ENCODE measurements around the gene SLCO4A1. TPM values are rescaled to one million over a fixed set of nuclear protein-coding genes. Genes with fewer than 3 reads are reported as not detected.

Gene SLCO4A1
- total RNA-seq, 1 experiment from 2014 or later: 161 TPM

- Histone ChIP-seq H3K9ac (ENCODE audit: low read length) (no peak overlapping the region), H3K9me3 (ENCODE audit: low read length) (no peaks in the 10 kb centered on the region), H3K79me2 (ENCODE audit: low read length) (peaks cover 99% of the 10 kb centered on the region), H3K4me1 (ENCODE audit: insufficient read depth, low read length) (peaks cover 42% of the 10 kb centered on the region), H4K20me1 (ENCODE audit: low read length) (peaks cover 86% of the 10 kb centered on the region), H3K36me3 (ENCODE audit: low read depth, low read length) (peaks cover 76% of the 10 kb centered on the region), H3K27ac (ENCODE audit: low read length) (peak overlapping the region; percentile 52), H2AFZ (ENCODE audit: low read length) (no peak overlapping the region), H3K27me3 (ENCODE audit: low read length) (no peaks in the 10 kb centered on the region), H3K4me3 (ENCODE audit: low read length) (0 out of 2 replicates have a peak overlapping the region, but pooled peaks have one; percentile 0), H3F3A (ENCODE audit: low read length, unreplicated experiment) (no peaks in the 10 kb centered on the region), H3K4me2 (ENCODE audit: low read length) (peak overlapping the region; percentile 47), H3K9me2 (replicated peaks; ENCODE audit: low read length) (no peaks in the 10 kb centered on the region)
- ATAC-seq: no peak
- no TSS peak for BruUV-seq (replicated peaks)
- DNase-seq: no peak
- ChIA-PET CTCF (no interaction called here), POLR2A (ENCODE audit: unreplicated experiment) (no interaction called here)
- intact Hi-C loops (cut with micrococcal nuclease): loop anchor here (5.0 kb wide), 2 partner anchors 34 to 141 kb away; no protein-coding TSS in a partner anchor
- TF ChIP-seq EZH2phosphoT487 (IDR thresholded peaks at IDR 0.05; ENCODE audit: borderline replicate concordance, low read length): no peak
- TF ChIP-seq EZH2 (IDR thresholded peaks at IDR 0.05; ENCODE audit: low read length, unreplicated experiment): no peak
- TF ChIP-seq, protein P1, sequence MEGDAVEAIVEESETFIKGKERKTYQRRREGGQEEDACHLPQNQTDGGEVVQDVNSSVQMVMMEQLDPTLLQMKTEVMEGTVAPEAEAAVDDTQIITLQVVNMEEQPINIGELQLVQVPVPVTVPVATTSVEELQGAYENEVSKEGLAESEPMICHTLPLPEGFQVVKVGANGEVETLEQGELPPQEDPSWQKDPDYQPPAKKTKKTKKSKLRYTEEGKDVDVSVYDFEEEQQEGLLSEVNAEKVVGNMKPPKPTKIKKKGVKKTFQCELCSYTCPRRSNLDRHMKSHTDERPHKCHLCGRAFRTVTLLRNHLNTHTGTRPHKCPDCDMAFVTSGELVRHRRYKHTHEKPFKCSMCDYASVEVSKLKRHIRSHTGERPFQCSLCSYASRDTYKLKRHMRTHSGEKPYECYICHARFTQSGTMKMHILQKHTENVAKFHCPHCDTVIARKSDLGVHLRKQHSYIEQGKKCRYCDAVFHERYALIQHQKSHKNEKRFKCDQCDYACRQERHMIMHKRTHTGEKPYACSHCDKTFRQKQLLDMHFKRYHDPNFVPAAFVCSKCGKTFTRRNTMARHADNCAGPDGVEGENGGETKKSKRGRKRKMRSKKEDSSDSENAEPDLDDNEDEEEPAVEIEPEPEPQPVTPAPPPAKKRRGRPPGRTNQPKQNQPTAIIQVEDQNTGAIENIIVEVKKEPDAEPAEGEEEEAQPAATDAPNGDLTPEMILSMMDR (conservative IDR thresholded peaks at IDR 0.05; ENCODE audit: low read depth, low read length): no peak
Observed at GRCh38 chr20:62651285-62652021, 9.2 kb downstream of the SLCO4A1 start.

DNA sequence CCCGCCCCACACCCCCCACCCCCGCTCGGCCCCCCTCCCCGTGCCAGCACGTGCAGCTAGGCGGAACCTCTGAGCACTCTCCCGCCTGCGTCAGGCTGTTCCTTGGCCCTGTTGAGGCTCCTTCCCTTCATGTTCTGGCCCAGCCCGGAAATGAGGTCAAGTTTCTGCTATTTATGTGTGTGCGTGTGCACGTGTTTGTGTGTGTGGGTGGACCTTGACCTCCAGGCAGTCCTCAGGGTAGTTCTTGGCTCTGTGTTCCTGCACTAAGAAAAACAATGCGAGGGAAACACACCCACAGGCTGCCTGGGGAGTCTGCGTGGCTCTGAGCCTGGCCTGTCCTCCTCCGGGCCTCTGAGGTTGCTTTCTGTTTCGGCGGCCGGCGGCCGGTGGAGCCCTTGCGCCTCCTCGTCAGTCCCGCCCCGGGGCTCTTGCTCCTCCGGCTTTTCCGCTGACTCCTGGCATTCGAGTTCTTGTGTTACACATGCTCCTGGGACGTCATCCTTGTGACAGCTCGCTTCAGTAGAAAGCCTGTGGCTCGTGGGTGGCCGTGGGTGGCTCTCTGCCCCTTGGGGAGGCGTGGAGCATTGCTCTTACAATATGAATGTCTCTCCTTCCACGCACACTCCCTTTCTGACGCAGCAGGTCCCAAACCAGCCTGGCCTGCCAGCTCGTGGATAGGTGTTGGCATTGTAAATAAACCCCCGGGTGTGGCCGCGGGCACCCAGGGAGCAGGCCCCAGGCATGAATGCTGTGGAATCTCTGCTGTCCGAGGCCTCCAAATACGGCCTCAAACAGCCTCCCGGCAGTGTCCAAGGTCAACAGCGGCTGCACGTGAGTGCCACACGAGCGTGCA is 10.0 kb downstream of the SLCO4A1 start:
- no peaks in the 10 kb centered on the region for H3K9me2 ChIP-seq (replicated peaks; ENCODE audit: low read length)
- H3K9ac ChIP-seq (ENCODE audit: low read length): peak overlapping the region; percentile 62
- intact Hi-C loops (cut with micrococcal nuclease): loop anchor here (5.0 kb wide), 2 partner anchors 35 to 140 kb away; no protein-coding TSS in a partner anchor
- 0 out of 2 replicates have a peak overlapping the region, but pooled peaks have one; percentile 4 for H2AFZ ChIP-seq (ENCODE audit: low read length)
- H3K4me1 ChIP-seq (ENCODE audit: insufficient read depth, low read length): peaks cover 34% of the 10 kb centered on the region
- ATAC-seq (peak; percentile 60), DNase-seq (peak; percentile 84)
- H3K27ac ChIP-seq (ENCODE audit: low read length): peak overlapping the region; percentile 84
- peaks cover 99% of the 10 kb centered on the region for H3K79me2 ChIP-seq (ENCODE audit: low read length)
- H4K20me1 ChIP-seq (ENCODE audit: low read length): peaks cover 86% of the 10 kb centered on the region
- peak overlapping the region; percentile 68 for H3K4me2 ChIP-seq (ENCODE audit: low read length)
- no peaks in the 10 kb centered on the region for H3K9me3 ChIP-seq (ENCODE audit: low read length)
- peaks cover 77% of the 10 kb centered on the region for H3K36me3 ChIP-seq (ENCODE audit: low read depth, low read length)
- ChIA-PET POLR2A (ENCODE audit: unreplicated experiment) (interaction anchor here (0.6 to 0.7 kb wide), 2 partner anchors 30 to 143 kb away, joined by 7 to 11 read pairs; no protein-coding TSS in a partner anchor), CTCF (interaction anchor here (0.6 kb wide), 2 partner anchors 31 to 36 kb away, joined by 4 to 7 read pairs; no protein-coding TSS in a partner anchor)
- no peaks in the 10 kb centered on the region for H3K27me3 ChIP-seq (ENCODE audit: low read length)
- H3K4me3 ChIP-seq (ENCODE audit: low read length): peak overlapping the region; percentile 54
- H3F3A ChIP-seq (ENCODE audit: low read length, unreplicated experiment): no peaks in the 10 kb centered on the region
- TSS peak; percentile 51 for BruUV-seq (replicated peaks)
- TF ChIP-seq, protein P1 (conservative IDR thresholded peaks at IDR 0.05; ENCODE audit: low read depth, low read length): no peak; the same call in 1 of the 2 replicates
- TF ChIP-seq EZH2 (IDR thresholded peaks at IDR 0.05; ENCODE audit: low read length, unreplicated experiment): no peak
- TF ChIP-seq EZH2phosphoT487 (IDR thresholded peaks at IDR 0.05; ENCODE audit: borderline replicate concordance, low read length): peak; percentile 71
